ENCODE data around the gene GLI3.
A peak's percentile ranks its signal among the peaks of the same experiment; 100 is the strongest.

GLI3 gene

DNA sequence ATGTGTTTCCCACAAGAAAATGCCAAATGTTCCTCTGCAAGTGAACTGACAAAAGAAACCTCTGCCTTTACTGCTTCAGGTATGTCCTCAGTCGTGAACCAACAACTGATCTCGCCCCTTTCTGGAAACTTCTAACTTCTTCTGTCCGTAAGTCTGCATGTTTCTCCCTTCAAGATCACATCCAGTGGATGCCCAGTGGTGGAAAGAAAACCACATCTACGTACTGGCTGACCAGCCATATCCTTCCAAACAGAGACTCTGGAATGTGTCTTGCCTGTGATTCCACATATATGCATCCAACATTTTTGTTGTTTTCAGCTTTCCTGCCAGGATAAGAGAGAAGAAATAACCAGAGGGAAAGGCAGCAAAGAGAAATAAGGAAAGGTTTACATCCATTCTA, 152.7 kb downstream of the GLI3 start:
- Histone ChIP-seq H3K9ac (no peak overlapping the region), H3K27ac (no peak overlapping the region), H3K9me3 (no peaks in the 10 kb centered on the region; the same call in 1 of the 2 replicates), H3K4me2 (no peak overlapping the region), H3K4me1 (peaks cover 19% of the 10 kb centered on the region), H4K20me1 (no peaks in the 10 kb centered on the region), H3K27me3 (no peaks in the 10 kb centered on the region), H3K4me3 (no peak overlapping the region), H3K36me3 (0 out of 2 replicates have a peak, but pooled peaks cover 5% of the 10 kb centered on the region)
- no peak for TF ChIP-seq Cebpa-rat (IDR thresholded peaks at IDR 0.05)

GRCh38 chr7:42083284-42083683, 153.7 kb downstream of the GLI3 start:
- TF ChIP-seq Cebpa-rat (IDR thresholded peaks at IDR 0.05) = no peak
- Histone ChIP-seq H4K20me1 (no peaks in the 10 kb centered on the region), H3K27ac (no peak overlapping the region), H3K4me1 (peaks cover 19% of the 10 kb centered on the region), H3K36me3 (0 out of 2 replicates have a peak, but pooled peaks cover 5% of the 10 kb centered on the region), H3K9me3 (no peaks in the 10 kb centered on the region; the same call in 1 of the 2 replicates), H3K9ac (no peak overlapping the region), H3K4me3 (no peak overlapping the region), H3K27me3 (no peaks in the 10 kb centered on the region), H3K4me2 (no peak overlapping the region)

- Histone ChIP-seq H3K4me1 (peaks cover 27% of the 10 kb centered on the region), H3K4me3 (no peak overlapping the region), H3K4me2 (peak overlapping the region; percentile 47; the same call in 1 of the 2 replicates), H3K9ac (no peak overlapping the region), H3K9me3 (no peaks in the 10 kb centered on the region), H4K20me1 (no peaks in the 10 kb centered on the region), H3K27me3 (no peaks in the 10 kb centered on the region), H3K36me3 (0 out of 2 replicates have a peak, but pooled peaks cover 5% of the 10 kb centered on the region), H3K27ac (no peak overlapping the region)
- no peak for TF ChIP-seq Cebpa-rat (IDR thresholded peaks at IDR 0.05)
Observed at GRCh38 chr7:42082144-42082543, 154.9 kb downstream of the GLI3 start.

DNA sequence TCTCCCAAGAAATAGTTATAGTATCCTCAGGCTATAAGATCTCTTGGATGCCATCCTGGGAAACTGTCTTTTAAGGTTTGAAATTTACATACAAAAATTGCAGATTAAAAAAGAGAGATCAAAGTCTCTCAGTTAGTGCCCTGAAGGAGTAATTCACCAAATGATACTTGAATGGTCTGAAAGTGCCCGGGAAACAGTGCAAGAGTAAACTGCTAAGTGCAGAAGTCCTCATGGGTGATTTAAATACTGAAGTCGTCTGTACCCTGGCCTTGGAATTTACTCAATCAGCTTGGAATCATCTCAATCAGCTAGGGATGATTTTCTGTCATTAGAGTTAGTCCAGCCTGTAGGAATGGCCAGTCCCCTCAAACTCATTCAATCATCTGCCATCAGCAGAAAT, 155.3 kb downstream of the GLI3 start:
- H3K4me2 ChIP-seq = peak overlapping the region; percentile 47

GRCh38 chr7:42080841-42081586, 156.0 kb downstream of the GLI3 start:
- no peaks in the 10 kb centered on the region for H4K20me1 ChIP-seq
- peak overlapping the region; percentile 47 for H3K4me2 ChIP-seq
- H3K9ac ChIP-seq = no peak overlapping the region
- TF ChIP-seq Cebpa-rat (IDR thresholded peaks at IDR 0.05) = no peak
- no peak overlapping the region for H3K27ac ChIP-seq
- H3K4me3 ChIP-seq = no peak overlapping the region
- no peaks in the 10 kb centered on the region for H3K9me3 ChIP-seq
- H3K36me3 ChIP-seq = 0 out of 2 replicates have a peak, but pooled peaks cover 5% of the 10 kb centered on the region
- peaks cover 38% of the 10 kb centered on the region for H3K4me1 ChIP-seq
- no peaks in the 10 kb centered on the region for H3K27me3 ChIP-seq

More for the DNA sequence above, 155.3 kb downstream of the GLI3 start:
- Histone ChIP-seq H3K4me3 (no peak overlapping the region), H3K27me3 (no peaks in the 10 kb centered on the region), H3K9me3 (no peaks in the 10 kb centered on the region), H3K27ac (no peak overlapping the region), H3K4me1 (peaks cover 32% of the 10 kb centered on the region), H3K9ac (no peak overlapping the region), H4K20me1 (no peaks in the 10 kb centered on the region), H3K36me3 (0 out of 2 replicates have a peak, but pooled peaks cover 5% of the 10 kb centered on the region)
- TF ChIP-seq Cebpa-rat (IDR thresholded peaks at IDR 0.05) = no peak

- Histone ChIP-seq H3K9me3 (no peaks in the 10 kb centered on the region), H3K27me3 (no peaks in the 10 kb centered on the region), H3K9ac (no peak overlapping the region), H3K36me3 (peaks cover 6% of the 10 kb centered on the region; the same call in 1 of the 2 replicates), H4K20me1 (no peaks in the 10 kb centered on the region), H3K27ac (no peak overlapping the region), H3K4me2 (peak overlapping the region; percentile 61; the same call in 1 of the 2 replicates), H3K4me1 (peaks cover 47% of the 10 kb centered on the region), H3K4me3 (no peak overlapping the region)
- TF ChIP-seq Cebpa-rat (IDR thresholded peaks at IDR 0.05) = no peak
Observed at GRCh38 chr7:42077271-42078135, 159.5 kb downstream of the GLI3 start.

- no peak overlapping the region for H3K9ac ChIP-seq
- TF ChIP-seq Cebpa-rat (IDR thresholded peaks at IDR 0.05) = no peak
- peaks cover 43% of the 10 kb centered on the region for H3K4me1 ChIP-seq
- no peaks in the 10 kb centered on the region for H4K20me1 ChIP-seq
- peaks cover 6% of the 10 kb centered on the region; the same call in 1 of the 2 replicates for H3K36me3 ChIP-seq
- H3K27ac ChIP-seq = no peak overlapping the region
- H3K9me3 ChIP-seq = no peaks in the 10 kb centered on the region
- no peak overlapping the region for H3K4me3 ChIP-seq
- peak overlapping the region; percentile 61 for H3K4me2 ChIP-seq
- no peaks in the 10 kb centered on the region for H3K27me3 ChIP-seq
Observed at GRCh38 chr7:42076870-42077269, 160.1 kb downstream of the GLI3 start.

- H3K27me3 ChIP-seq = no peaks in the 10 kb centered on the region
- H4K20me1 ChIP-seq = no peaks in the 10 kb centered on the region
- no peak overlapping the region for H3K9ac ChIP-seq
- H3K4me3 ChIP-seq = no peak overlapping the region
- H3K4me1 ChIP-seq = peaks cover 35% of the 10 kb centered on the region
- no peak overlapping the region for H3K27ac ChIP-seq
- H3K4me2 ChIP-seq = peak overlapping the region; percentile 61; the same call in 1 of the 2 replicates
- no peak for TF ChIP-seq Cebpa-rat (IDR thresholded peaks at IDR 0.05)
- peaks cover 6% of the 10 kb centered on the region; the same call in 1 of the 2 replicates for H3K36me3 ChIP-seq
- H3K9me3 ChIP-seq = no peaks in the 10 kb centered on the region
Observed at GRCh38 chr7:42075418-42075817, 161.6 kb downstream of the GLI3 start.

DNA sequence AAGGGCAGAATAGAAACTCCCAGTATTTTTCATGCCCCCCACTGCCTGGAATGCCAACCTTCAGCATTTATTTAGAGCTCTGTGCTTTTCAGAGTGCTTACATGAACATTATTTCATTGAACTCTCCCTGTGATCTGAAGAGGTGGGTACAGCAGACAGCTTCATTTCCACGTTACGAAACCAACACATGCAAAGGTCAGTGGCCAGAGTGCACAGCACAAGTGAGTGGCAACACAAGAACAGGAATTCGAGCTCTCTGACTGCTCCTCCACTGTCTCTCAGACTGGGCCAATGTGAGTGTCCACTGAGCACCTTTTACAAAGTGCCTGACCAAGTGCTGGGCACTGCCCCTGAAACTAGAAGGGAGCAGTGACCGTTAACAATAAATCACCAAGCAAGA, 162.9 kb downstream of the GLI3 start:
- Histone ChIP-seq H3K36me3 (peaks cover 12% of the 10 kb centered on the region; the same call in 1 of the 2 replicates), H3K4me3 (no peak overlapping the region), H3K4me1 (peaks cover 36% of the 10 kb centered on the region), H3K9me3 (no peaks in the 10 kb centered on the region), H4K20me1 (no peaks in the 10 kb centered on the region), H3K9ac (no peak overlapping the region), H3K4me2 (no peak overlapping the region), H3K27me3 (no peaks in the 10 kb centered on the region), H3K27ac (no peak overlapping the region)
- no peak for TF ChIP-seq Cebpa-rat (IDR thresholded peaks at IDR 0.05)
